Activated CD8-positive, alpha-beta memory T cell treated with anti-CD3 and anti-CD28 coated beads, Interleukin-2, amount 50 U/mL, for 24 hours (primary cell): ENCODE measurements around the gene SPATA16.
"Not testable (repeated sequence)": the region's sequence is repeated elsewhere in the genome, so short reads cannot be mapped to it uniquely, and the experiment has no call there.

ENCODE experiments used
- DNase-seq: peaks from one replicate; pipeline ENCODE4 v3.0.0-alpha.2; 2020; ENCODE audit errors: extremely low read depth

SPATA16 gene

DNA sequence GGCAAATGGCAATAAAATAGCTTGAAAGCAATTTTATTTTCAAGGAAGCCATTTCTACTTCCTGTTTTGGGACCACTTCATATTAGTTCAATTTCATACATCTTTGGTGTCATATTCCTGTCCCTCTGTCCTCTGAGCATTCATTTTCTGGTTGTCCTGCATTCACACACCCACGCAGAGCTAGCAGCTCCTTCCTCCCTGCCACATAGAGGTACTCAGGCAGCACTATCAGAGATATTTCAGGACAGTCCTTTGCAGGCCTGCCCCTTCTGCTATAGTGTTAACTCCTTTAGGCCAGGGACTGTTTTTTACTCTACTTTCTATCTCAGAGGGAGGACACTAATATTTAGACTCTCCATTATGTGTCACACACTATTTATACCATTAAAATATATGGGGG lies 258.5 kb downstream of the SPATA16 start:
- DNase-seq = no peak

DNA sequence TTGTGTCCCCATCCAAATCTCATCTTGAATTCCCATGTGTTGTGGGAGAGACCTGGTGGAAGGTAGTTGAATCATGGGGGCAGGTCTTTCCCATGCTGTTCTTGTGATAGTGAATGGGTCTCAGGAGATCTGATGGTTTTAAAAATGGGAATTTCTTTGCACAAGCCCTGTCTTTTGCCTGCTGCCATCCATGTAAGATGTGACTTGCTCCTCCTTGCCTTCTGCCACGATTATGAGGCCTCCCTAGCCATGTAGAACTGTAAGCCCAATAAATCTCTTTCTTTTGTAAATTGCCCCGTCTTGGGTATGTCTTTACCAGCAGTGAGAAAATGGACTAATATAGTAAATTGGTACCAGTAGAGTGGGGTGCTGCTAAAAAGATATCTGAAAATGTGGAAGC lies 261.7 kb downstream of the SPATA16 start:
- not testable (repeated sequence) for DNase-seq

DNA sequence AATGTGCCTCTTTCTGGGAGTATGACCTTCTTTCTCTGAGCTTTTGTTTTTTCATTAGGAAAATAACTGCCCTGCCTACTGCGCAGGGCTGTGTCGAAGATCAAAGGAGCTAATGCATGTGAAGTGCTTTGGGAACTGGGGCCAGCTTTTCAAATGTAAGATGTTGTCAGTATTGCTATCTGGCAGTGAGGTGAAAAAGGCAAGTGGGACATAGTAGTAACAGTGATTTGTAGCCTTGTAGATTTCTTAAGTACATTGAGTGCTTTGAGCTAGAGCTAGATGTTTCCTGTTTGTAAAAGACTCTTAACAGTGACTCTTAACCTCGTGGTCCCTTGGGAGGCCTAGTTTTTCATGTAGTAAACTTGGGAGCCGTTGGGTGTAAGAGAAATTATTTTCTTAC lies 264.0 kb downstream of the SPATA16 start:
- DNase-seq = no peak

DNA sequence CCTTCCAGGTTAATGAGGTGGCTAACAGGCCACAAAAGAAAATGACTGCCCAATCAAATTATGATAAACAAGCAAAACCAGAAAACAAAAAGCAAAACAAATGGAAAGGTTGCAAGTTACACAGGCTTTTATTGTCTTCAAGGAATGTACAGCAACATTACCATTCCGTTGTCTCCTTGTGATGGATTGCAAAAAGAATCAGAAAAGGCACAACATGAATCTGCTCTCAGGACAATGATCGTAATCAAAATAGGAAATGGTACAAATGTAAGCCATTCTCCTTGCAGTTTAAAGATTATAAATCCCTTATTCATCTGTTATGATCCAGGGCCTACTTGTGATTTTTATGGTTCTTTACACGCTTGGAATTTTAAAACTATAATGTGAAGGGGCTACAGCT lies 264.7 kb downstream of the SPATA16 start:
- no peak for DNase-seq

GRCh38 chr3:172875039-172875438 lies 266.0 kb downstream of the SPATA16 start:
- no peak for DNase-seq

DNA sequence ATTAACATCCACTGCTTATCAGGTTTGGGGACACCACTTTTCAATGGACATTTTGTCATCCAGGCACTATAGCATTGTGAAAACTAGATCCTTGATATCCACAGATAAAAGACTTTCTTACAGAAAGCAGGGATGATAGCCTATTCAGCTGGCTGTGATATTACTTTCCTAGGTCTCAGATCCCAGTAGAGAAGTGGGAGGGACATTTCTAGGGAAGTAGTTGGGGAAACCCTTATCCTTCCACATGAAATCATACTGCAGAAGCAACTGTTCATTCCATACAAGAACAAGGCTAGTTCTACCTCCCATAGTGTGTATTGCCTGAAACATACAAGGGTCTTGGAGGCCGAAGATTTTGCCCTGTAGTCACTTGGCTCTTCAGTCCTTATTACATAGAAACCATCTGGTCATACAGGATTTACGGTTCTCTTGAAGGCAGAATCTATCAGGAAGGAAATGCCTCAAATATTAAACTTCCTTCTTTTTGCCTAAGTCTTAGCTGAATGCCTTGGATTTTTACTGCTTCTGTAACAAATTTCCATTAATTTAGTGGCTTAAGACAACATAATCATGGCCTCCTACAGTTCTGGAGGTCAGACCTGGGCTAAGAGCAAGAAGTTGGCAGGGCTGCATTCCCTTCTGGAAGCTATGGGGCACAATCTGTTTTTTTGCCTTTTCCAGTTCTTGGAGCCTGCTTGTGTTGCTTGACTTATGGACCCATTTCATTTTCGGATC lies 271.1 kb downstream of the SPATA16 start:
- no peak for DNase-seq

DNA sequence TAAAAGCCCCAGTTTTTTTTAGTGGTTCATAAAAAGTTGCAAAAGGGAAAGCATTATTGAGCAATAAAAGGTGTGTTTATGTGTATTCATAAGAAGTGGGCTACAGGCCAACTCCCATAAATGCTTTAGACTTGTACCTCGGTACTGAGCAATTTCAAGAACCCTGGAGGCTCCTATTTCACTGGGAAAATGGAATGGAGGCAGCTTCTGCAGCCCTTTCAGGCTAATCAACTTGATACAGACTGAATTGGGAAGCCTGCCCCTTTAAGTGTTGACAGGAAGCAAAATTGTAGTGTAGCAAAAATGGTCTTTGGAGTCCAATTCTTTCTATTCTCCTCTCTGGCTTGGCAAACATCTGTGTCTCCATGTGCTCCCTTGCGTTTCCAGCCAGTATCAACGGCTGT lies 271.7 kb downstream of the SPATA16 start:
- DNase-seq = no peak

- no peak for DNase-seq
Observed at GRCh38 chr3:172868582-172869200, 272.3 kb downstream of the SPATA16 start.

- not testable (repeated sequence) for DNase-seq
Observed at GRCh38 chr3:172866726-172867350, 274.2 kb downstream of the SPATA16 start.

DNA sequence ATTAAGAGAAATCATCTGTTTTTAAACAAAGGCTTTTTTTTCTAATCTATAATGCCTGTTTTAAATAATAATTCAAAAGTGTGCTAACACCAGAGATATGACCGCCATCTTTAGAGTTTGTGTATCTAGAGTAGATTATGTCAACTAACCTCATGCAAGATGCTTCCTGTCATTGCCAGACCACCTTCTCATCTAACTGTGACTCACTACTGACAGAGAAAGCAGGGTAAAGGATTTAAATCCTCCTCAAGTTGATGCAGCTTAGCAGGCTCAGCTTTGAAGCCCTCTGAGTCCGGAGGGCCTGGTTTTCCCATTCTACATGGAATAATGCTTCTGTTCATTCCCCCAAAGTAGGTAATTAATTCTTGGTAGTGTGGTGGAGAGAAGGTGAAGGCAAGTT lies 282.0 kb downstream of the SPATA16 start:
- DNase-seq = no peak

DNA sequence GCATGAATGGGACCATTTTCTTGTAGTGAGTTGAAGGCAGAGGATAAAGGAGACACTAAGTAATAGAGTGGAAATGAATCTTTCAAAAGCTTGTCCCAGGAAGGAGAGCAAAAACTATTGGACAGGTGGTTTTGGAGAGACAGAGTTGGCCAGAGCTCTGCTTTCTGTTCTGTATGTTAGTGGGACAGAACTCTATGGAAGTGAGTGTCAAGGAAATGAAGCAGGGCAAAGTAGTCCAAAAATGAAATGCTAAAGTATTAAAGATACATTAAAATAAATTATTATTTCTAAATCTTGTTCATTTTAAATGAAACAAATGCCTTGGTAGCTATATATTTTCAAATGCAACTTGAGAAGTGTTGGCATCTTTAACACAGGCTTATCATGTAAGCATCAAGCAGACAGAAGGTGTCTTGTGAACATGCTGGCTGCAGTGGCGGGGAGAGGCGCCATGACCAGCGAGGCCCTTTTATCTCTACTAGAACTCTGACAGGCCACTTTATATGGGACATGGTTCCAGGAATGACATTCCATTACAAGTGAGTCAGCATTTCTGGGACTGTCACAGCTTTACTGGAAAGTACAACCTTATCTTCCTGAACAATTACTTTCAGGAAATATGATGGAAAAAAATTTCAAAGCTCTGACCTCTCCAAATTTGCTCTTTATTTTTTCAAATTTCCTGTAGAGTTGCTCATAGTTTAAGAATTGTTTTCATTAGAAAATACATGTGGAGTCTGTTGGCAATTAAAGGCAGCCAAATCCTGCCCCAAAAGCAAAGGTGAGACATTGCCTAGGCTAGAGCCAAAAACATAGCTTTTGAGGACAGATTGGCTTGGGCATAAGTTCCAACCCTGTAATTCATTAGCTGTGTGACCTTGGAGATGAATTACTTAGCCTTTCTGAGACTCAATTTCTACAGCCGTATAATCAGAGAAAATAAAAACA lies 284.0 kb downstream of the SPATA16 start:
- no peak for DNase-seq

DNA sequence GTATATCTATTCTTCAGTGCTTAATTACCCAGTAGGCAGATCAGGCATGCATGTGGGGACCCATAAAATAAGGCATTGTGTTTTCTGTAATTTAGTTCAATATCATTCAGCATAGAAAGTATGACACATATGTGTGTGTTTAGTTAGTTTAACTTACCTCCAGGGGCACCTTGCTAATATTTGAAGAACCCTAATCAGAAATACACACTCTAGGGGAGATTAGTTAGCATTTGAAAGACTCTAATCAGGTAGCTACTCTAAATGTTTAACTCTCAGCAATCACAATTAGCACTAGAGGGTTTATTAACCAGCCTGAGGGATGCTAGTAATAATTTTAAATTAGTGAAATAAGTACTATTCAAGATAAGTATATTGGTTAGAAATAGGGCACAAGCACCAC lies 286.0 kb downstream of the SPATA16 start:
- DNase-seq = no peak

GRCh38 chr3:172853921-172854666 lies 286.9 kb downstream of the SPATA16 start:
- no peak for DNase-seq

- no peak for DNase-seq
Observed at GRCh38 chr3:172853005-172853404, 288.0 kb downstream of the SPATA16 start.

- no peak for DNase-seq
Observed at GRCh38 chr3:172848910-172849309, 292.1 kb downstream of the SPATA16 start.

DNA sequence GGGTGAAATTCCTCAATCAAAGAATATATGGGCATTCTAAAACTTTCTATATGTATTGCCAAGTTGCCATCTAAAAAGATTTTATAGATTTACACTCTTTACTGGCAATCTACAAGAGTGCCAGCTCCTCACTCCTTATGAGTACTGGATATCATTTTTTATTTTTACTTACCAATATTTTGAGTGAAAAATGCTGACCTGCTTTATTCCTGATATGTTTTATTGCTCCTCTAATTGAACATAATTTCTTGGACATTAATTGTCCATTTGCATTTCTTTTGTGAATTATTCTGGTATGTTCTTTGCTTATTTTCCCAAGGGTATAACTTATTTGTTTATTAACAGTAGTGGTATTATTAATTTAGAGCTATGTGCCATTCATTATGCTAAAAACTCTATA lies 293.7 kb downstream of the SPATA16 start:
- DNase-seq = no peak

- no peak for DNase-seq
Observed at GRCh38 chr3:172846706-172847105, 294.3 kb downstream of the SPATA16 start.

DNA sequence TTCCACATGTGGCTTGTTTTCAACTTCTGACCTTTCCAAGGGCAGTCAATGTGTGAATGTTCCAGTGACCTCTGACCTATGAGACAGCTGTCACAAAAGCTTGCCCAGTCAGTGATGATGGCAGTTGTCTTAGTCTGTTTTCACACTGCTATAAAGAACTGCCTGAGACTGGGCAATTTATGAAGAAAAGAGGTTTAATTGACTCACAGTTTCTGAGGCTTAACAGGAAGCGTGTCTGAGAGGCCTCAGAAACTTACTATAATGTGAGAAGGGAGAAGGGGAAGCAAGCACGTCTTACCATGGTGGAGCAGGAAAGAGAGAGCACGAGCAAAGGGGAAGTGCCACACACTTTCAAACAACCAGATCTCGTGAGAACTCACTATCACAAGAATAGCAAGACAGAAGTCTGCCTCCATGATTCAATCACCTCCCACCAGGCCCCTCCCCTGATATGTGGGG lies 294.9 kb downstream of the SPATA16 start:
- DNase-seq = no peak

- no peak for DNase-seq
Observed at GRCh38 chr3:172844428-172844827, 296.6 kb downstream of the SPATA16 start.

- no peak for DNase-seq
Observed at GRCh38 chr3:172840913-172841312, 300.1 kb downstream of the SPATA16 start.

DNA sequence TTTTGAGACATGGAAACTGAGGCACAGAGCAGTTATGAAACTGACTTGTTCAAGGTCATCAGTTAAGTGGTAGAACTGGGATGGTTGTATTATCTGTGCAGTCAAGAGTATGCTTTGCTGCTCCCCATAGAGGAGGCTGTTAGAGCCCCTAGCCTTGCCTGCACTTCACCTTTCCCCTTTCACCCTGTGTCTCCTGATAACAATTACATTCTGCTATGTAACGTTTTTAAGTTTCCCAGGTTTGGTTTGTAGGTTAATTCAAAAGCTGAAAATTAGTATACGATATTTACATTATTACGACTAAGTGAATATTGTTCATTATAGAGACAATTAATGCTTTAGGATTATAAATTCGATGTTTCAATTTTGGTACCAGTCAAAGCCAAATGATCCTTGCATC lies 300.6 kb downstream of the SPATA16 start:
- no peak for DNase-seq
